Body of pancreas (tissue), 4 donors: ENCODE data around the gene TNP2. TPM values are rescaled to one million over a fixed set of nuclear protein-coding genes. Genes with fewer than 3 reads are reported as not detected.

Experiments
- ATAC-seq: fragments of 150-250 bp; one replicate; pipeline ENCODE4 v1.9.1; 2016
- DNase-seq, 4 donors: peaks; one replicate each; pipeline ENCODE4 v3.0.0-alpha.2; 2019
- H3K27ac ChIP-seq, 4 donors: fragments of 200-600 bp; sonication (generic); 1 replicate in 3 of 4; 2 replicates in 1 of 4; pipeline versions ENCODE4 v1.5.1 to v1.6.1; 2016 to 2019; ENCODE audit warnings: mild to moderate bottlenecking in 1 of 4, mixed read lengths in 1 of 4, moderate library complexity in 1 of 4
- H3K27me3 ChIP-seq, 2 donors: fragments of 200-600 bp; sonication (generic); one replicate each; pipeline ENCODE4 v1.6.0; 2016; ENCODE audit warnings: mild to moderate bottlenecking in 1 of 2
- H3K36me3 ChIP-seq, 2 donors: fragments of 200-600 bp; sonication (generic); replicated peaks in 1 of 2; 2 replicates each; pipeline ENCODE4 v1.5.1; 2016; ENCODE audit warnings: low read depth in 2 of 2; ENCODE audit not compliant: insufficient read depth in 1 of 2
- H3K4me1 ChIP-seq: fragments of 200-600 bp; sonication (generic); one replicate; pipeline ENCODE4 v1.6.0; 2016
- H3K4me3 ChIP-seq, 2 donors: fragments of 200-600 bp; sonication (generic); 1 replicate in 1 of 2; 2 replicates in 1 of 2; pipeline ENCODE4 v1.5.1; 2016 to 2019
- H3K9me3 ChIP-seq, 3 donors: fragments of 200-600 bp; sonication (generic); 1 replicate in 2 of 3; 2 replicates in 1 of 3; pipeline ENCODE4 v1.5.1; 2016
- POLR2A ChIP-seq, 3 donors: fragments of 450-650 bp; IDR thresholded peaks; one replicate each; pipeline ENCODE4 v1.6.1; 2016; ENCODE audit warnings: antibody characterized with exemption in 3 of 3, mild to moderate bottlenecking in 2 of 3
- WGBS, 2 donors: methylation state at CpG; one replicate each; pipeline ENCODE4 v1.1.5; 2017; 5-methylcytosine and 5-hydroxymethylcytosine counted together
- intact Hi-C: fragments of 100-400 bp; cut with DNase I; formaldehyde crosslinking; loops from one replicate; pipeline ENCODE4 v1.15.1; 2023
- total RNA-seq, 2 donors: library from RNA; depleted of rRNA; stranded (reverse); fragments of >200 nt; gene quantifications; one replicate each; pipeline ENCODE4 v1.1.0, GENCODE V29; 2016
- TF ChIP-seq, protein P1 (sequence below), 7 experiments: fragments of 450-650 bp in 4 of 7; fragments of 200-600 bp in 3 of 7; sonication (generic) in 3 of 7; IDR thresholded peaks; one replicate each; pipeline ENCODE4 v1.5.1; 2016 to 2019; ENCODE audit warnings: antibody characterized with exemption in 7 of 7

The TNP2 gene
- total RNA-seq, 2 donors from 2014 or later: not detected

DNA sequence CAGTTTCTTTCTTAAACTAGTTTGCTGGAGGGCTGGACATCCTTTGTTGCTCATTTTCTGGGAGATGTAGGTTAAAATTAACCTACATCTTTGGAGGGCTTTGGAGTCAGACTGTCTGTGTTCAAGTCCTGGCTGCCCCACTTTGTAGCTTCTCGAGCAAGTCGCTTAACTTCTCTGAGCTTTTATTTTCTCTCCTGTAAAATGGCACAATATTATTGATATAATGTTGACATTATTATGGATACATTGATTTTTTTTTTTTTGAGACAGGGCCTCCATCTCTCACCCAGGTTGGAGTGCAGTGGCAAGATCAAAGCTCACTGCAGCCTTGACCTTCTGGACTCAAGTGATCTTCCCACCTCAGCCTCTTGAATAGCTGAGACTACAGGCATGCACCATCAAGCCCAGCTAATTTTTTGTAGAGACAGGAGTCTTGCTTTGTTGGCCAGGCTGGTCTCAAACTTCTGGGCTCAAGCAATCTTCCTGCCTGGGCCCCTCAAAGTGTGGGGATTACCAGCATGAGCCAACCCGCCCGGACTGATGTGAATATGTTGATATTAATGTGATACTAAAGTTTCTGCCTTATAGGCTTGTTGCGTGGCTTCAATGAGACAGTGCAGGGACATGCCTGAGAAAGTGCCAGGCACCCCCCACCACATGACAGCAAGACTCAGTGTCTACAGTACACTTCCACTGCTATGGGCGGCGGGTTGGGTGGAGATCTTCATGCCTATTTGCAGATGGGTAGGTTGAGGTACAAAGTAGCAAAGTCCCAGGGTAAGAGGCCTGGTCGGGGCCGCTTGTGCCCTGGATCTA is 44.6 kb upstream of the TNP2 start:
- Histone ChIP-seq H3K36me3 (no peaks in the 10 kb centered on the region), H3K27ac (peak overlapping the region in 2 of 4 donors; percentile 35 to 50), H3K4me3 (no peak overlapping the region), H3K27me3 (no peaks in the 10 kb centered on the region), H3K4me1 (peaks cover 16% of the 10 kb centered on the region), H3K9me3 (no peaks in the 10 kb centered on the region)
- intact Hi-C loops: no loop called here
- TF ChIP-seq, protein P1, sequence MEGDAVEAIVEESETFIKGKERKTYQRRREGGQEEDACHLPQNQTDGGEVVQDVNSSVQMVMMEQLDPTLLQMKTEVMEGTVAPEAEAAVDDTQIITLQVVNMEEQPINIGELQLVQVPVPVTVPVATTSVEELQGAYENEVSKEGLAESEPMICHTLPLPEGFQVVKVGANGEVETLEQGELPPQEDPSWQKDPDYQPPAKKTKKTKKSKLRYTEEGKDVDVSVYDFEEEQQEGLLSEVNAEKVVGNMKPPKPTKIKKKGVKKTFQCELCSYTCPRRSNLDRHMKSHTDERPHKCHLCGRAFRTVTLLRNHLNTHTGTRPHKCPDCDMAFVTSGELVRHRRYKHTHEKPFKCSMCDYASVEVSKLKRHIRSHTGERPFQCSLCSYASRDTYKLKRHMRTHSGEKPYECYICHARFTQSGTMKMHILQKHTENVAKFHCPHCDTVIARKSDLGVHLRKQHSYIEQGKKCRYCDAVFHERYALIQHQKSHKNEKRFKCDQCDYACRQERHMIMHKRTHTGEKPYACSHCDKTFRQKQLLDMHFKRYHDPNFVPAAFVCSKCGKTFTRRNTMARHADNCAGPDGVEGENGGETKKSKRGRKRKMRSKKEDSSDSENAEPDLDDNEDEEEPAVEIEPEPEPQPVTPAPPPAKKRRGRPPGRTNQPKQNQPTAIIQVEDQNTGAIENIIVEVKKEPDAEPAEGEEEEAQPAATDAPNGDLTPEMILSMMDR (IDR thresholded peaks at IDR 0.05): no peak
- no peak for TF ChIP-seq POLR2A (IDR thresholded peaks at IDR 0.05)
- DNase-seq (no peak), ATAC-seq (no peak)
- WGBS, 2 donors: 82 to 92% methylated on average over 2 to 9 of the region's 9 CpGs

DNA sequence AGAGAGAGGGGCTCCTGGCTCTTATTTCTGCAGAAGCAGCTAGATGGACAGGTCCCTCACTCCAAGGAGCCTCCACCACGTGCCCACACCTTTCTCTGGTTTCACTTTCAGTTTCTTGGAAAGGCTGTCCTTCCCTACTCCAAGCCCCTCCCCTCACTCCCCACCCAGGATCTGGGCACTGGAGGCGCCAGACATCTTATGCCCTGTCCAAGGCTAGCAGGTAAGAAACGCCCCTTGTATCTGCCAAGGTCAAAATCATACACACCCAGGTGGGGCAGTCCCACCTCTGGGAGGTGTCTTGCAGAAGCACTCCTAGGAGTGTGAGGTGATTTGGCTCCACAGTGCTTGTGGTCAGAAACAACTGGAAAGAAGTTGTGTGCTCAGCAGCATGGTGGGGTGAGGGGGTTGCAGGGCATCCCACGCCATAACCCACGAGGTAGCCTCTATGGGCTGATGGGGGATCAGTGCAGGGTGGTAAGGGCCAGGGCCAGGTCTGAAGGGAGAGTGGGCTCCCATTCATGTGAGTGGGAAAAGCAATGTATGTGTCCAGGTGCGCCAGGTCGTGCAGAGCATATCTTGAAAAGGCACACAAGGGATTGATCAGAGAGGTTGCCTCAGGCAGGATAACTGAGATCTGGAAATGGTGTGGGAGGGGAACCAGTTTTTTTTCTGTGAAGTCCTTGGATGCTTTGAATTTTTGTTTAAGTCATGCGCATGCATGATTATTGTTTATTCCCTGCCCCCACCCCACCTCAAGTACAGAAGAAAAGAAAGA is 43.8 kb upstream of the TNP2 start:
- intact Hi-C loops: no loop called here
- Histone ChIP-seq H3K4me3 (no peak overlapping the region), H3K27me3 (no peaks in the 10 kb centered on the region), H3K4me1 (peaks cover 16% of the 10 kb centered on the region), H3K36me3 (no peaks in the 10 kb centered on the region), H3K9me3 (no peaks in the 10 kb centered on the region), H3K27ac (peak overlapping the region; percentile 35 to 65 (median 42))
- 28 to 40% methylated on average over 5 to 8 of the region's 8 CpGs for WGBS, 2 donors
- TF ChIP-seq, protein P1 (IDR thresholded peaks at IDR 0.05): no peak
- no peak for TF ChIP-seq POLR2A (IDR thresholded peaks at IDR 0.05)
- peak; percentile 71 for ATAC-seq
- DNase-seq: peak; percentile 43 to 74 (median 64)

DNA sequence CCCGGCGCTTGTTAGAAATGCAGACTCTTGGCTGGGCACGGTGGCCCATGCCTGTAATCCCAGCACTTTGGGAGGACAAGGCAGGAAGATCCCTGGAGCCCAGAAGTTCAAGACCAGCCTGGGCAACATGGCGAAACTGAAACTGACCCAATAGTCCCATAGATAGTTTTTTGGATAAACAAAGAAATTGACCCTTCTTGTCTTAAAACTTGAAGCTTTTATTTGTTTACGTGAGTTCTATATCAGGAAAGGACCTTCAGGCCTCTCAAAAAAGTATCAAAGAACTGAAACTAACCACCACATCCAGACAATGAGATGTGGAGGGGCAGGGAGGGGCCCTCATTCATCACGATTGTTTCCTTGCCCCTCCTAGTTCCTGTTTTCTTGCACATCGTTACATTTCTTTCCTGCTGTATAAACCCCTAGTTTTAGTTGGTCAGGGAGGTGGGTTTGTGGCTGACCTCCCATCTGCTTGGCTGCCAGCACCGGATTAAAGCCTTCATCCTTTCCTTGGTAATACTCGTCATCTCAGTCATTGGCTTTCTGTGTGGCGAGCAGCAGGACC is 42.0 kb upstream of the TNP2 start:
- Histone ChIP-seq H3K27me3 (no peaks in the 10 kb centered on the region), H3K4me1 (peaks cover 16% of the 10 kb centered on the region), H3K9me3 (no peaks in the 10 kb centered on the region), H3K4me3 (no peak overlapping the region), H3K36me3 (no peaks in the 10 kb centered on the region), H3K27ac (no peak overlapping the region)
- ATAC-seq: no peak
- intact Hi-C loops: no loop called here
- WGBS, 2 donors: 70 to 84% methylated on average over 10 of the region's 10 CpGs
- TF ChIP-seq, protein P1 (IDR thresholded peaks at IDR 0.05): no peak
- TF ChIP-seq POLR2A (IDR thresholded peaks at IDR 0.05): no peak
- DNase-seq: no peak

DNA sequence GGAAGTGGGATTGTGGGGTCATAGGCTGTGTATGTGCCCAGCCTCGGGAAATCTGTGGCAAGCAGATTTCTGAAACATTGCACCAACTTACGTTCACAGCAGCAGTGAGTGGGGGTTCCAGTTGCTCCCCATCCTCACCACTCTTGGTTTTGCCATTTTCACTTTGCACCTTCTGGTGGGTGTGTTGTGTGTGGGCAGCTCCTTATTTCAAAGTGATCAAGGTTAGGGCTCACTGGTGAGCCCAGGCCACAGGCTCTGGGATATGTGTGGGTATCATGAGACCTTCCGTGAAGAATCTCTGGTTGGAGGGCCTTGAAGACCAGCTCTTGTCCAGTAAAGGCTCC is 41.5 kb upstream of the TNP2 start:
- Histone ChIP-seq H3K4me3 (no peak overlapping the region), H3K36me3 (no peaks in the 10 kb centered on the region), H3K9me3 (no peaks in the 10 kb centered on the region), H3K4me1 (peaks cover 16% of the 10 kb centered on the region), H3K27ac (no peak overlapping the region), H3K27me3 (no peaks in the 10 kb centered on the region)
- ATAC-seq (no peak), DNase-seq (no peak)
- intact Hi-C loops: no loop called here
- no peak for TF ChIP-seq POLR2A (IDR thresholded peaks at IDR 0.05)
- TF ChIP-seq, protein P1 (IDR thresholded peaks at IDR 0.05): no peak
- WGBS, 2 donors: 87 to 100% methylated on average over 3 of the region's 3 CpGs
